ENCODE data around the gene ERC1.

ERC1 gene

DNA sequence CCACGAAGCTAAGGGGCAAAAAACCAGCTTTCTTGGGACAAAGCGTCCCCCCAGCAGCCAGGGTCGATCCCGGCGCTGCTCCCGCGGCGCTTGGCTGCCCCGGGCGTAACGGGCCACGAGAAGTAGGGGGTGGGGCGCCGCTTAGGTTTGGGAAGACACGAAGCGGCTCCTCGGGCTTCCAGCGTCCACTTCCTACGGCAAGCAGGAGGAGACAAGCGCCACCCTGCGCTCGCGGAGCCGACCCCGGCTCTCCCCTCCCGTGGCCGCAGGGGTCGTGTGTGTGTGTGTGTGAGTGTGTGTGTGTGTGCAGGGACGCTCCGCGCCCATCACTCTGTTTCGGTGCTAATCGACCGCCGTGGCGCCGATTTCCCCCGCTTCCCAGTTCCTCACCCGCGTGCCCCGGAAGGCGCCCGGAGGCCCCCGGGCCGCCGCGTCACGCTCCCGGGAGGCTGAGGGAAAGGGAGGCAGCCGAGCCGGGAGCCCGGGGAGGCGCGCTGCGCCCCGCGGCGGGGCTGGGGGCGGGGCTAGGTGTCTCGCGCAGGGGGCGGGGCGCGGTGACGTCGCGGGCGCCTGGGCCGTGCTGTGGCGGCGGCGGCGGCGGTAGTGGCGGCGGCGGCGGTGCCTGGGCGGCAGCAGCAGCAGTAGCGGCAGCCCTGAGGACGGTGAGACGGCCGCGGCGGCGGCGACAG lies at the start of gene ERC1:
Gene ERC1 (plus strand): TSS at position 563 of the 689 bp plus-strand sequence. CDS start 36,681 bp downstream, outside the sequence.
- DNase-seq (ENCODE audit: low read depth in 3 of 3): peak; percentile 73 to 87 (median 76)

DNA sequence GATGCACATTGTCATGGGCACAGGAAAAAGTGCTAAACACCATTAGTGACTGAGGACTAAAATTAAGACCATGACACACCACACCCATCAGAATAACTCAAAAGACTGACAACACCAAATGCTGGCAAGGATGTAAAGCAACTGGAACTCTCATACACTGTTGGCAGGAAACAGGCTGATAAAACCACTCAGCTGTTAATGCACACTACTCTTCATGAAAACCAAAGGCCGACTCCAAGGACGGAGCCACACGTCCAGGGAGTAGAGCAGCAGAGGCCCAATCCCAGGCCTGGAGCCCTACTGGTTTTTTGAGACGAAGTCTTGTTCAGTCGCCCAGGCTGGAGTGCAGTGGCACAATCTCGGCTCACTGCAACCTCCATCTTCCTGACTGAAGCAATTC lies 48.0 kb upstream of the ERC1 start:
- no peak for DNase-seq (ENCODE audit: low read depth in 3 of 3)

DNA sequence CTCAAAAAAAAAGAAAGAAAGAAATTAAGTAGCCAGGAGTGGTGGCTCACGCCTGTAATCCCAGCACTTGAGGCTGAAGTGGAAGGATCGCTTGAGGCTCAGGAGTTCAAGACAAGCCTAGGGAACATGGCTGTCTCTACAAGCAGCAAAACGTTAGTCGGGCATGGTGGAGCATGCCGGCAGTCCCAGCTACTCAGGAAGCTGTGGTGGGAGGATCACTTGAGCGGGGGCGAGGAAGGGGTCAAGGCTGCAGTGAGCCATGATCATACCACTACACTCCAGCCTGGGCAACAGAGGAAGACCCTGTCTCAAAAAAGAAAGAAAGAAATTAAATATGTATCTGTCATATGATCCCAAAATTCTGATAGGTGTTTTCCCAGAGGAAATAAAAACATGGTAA lies 46.8 kb upstream of the ERC1 start:
- DNase-seq (ENCODE audit: low read depth in 3 of 3): no peak

DNA sequence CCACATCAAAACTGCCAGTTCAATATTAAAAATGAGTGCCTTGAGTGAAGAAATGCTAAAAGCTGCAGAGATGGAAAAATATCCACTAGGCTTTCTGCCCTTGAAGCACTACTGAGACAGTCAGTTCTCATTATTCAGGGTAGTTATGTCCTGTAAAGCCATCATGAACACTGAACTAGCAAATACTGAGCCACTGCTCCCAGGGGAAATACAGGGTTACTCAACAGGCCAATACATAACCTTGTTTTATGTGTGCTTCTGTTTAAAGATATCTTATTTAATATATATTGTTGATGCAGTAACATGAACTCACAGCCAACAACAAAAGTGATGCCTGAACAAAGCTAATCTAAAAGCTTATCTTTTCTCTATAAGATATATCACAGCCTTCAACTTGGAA lies 44.8 kb upstream of the ERC1 start:
- DNase-seq (ENCODE audit: low read depth in 3 of 3): no peak

DNA sequence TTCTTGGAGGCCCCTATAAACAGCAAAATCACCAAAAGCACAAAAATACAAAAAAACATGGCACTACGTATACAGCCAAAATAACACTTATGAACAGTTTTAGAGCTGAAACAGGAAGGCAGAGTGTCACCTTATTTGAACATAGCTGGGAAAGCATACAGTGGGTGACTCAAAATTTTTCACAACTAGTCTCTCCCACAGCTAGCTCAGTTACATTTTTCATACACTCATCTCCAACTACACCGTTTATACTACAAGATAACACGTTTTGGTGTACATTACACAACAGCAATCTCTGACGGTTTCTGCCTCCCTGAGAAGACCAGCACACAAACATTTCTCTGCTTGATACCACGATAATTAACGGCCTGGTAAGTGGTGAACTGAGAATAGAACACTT lies 44.4 kb upstream of the ERC1 start:
- no peak for DNase-seq (ENCODE audit: low read depth in 3 of 3)

DNA sequence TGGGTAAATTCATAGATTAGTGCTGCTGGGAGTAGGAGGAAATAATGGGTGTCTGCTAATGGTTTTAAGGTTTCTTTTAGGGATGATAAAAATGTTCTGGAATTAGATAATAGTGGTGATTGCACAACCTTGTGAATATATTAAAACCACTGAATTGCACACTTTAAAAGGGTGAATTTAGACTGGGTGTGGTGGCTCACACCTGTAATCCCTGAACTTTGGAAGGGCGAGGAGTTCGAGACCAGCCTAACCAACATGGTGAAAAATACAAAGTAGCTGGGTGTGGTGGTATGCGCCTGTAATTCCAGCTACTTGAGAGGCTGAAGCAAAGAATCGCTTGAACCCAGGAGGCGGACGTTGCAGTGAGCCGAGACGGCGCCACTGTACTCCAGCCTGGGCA lies 42.8 kb upstream of the ERC1 start:
- DNase-seq (ENCODE audit: low read depth in 3 of 3): no peak

DNA sequence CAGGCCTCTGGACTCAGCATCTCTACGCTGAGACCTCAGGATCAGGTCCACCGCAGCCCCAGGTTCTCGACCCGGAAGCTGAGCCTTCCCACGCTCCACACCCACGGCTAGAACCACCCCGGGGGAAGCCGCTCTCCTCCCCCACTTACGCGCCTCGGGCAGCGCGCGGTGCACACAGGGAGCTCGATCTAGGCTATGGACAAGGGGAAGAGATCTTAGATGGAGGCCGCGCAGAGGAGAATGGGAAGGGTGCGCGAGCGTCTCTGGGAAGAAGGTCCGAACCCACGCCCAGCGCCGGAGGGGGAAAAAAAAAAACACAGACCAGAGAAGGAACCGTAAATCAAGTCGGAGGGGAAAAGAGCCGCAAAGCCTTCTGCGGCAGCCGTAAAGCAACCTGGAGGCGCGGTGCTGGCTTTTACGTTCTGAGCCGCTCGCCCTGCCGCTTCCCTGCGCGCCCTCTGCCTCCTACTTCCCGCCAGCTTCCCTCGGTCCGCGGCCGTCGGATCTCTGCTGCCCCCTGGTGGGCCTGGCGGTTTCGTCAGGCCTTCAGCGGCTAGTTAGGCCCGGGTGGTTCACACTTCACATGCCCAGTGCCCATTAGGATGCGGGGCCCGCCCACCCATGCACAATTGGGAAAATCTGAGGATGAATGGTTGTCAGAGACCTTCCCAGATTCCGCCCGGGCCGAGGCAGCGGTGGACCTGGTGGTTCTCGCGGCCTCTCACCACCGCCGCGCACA lies 41.4 kb upstream of the ERC1 start, which contains the start of gene RAD52:
Gene RAD52 (minus strand): TSS at position 242 of the 739 bp plus-strand sequence. CDS start 16,636 bp downstream, outside the sequence.
- DNase-seq (ENCODE audit: low read depth in 3 of 3): peak; percentile 95 to 98 (median 97)

DNA sequence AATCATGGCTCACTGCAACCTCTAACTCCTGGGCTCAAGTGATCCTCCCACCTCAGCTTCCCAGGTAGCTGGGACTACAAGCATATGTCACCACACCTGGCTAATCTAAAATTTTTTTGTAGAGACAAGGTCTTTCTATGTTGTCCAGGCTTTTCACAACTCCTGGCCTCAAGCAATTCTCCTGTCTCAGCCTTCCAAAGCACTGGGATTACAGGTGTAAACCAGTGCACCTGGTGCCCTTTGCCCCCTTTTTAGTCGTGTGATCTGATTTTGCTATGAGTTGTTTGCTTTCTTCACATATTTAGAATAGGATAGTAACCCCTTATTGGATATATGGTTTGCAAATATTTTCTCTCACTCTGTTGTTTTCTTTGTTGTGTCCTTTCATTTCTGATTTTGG lies 39.8 kb upstream of the ERC1 start:
- DNase-seq (ENCODE audit: low read depth in 3 of 3): no peak

DNA sequence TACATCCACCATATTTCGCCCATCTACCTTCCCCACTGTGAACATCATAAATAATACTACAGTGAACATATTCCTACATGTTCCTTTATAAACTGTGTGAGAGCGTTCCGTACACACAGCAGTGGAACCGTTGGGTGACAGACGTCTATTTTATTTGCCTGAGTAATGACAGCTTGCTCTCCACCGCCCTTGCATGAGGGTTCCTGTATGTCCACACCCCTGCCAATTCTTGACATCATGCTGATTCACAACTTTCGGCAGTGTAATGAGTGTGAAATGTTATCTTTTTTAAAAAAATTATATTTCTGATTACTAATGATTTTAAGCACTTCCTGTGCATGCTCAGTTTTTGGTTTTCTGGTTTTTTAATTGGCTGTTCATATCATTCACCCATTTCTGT lies 37.2 kb upstream of the ERC1 start:
- no peak for DNase-seq (ENCODE audit: low read depth in 3 of 3)

DNA sequence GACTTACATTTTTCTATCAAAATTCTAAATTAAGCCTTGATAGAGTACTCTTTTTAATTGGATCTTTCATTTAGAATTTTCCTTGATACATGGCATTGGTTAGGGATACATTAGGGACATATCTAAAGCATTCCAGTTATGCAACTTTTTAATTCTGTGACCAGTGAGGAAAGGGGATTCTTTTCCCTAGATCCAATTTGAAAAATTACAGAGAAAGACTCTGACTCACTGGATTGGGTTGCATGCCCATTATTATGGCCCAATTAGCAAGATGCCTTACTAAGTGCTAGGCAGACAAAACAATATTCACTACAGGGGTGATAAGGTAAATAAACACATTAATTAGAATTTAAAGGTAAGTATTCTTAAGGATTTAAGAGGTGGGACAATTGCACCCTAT lies 36.3 kb upstream of the ERC1 start:
- no peak for DNase-seq (ENCODE audit: low read depth in 3 of 3)

DNA sequence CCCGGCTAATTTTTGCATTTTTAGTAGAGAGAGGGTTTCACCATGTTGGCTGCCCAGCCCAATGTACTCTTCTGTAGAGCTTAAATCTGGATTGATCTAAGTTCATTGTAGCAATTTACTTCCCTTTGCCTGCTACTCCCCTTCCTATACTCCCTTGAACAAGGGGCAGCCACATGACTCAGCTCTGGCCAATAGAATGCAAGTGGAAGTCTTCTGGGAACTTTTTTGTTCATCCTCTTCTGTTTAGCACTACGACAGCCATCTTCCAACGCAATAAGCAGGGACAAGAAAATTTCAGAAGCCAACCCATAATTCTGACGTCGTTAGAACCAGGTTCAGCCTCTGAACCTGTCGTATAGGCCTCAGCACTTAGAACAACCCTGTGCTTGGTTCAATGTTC lies 35.1 kb upstream of the ERC1 start:
- DNase-seq (ENCODE audit: low read depth in 3 of 3): no peak

DNA sequence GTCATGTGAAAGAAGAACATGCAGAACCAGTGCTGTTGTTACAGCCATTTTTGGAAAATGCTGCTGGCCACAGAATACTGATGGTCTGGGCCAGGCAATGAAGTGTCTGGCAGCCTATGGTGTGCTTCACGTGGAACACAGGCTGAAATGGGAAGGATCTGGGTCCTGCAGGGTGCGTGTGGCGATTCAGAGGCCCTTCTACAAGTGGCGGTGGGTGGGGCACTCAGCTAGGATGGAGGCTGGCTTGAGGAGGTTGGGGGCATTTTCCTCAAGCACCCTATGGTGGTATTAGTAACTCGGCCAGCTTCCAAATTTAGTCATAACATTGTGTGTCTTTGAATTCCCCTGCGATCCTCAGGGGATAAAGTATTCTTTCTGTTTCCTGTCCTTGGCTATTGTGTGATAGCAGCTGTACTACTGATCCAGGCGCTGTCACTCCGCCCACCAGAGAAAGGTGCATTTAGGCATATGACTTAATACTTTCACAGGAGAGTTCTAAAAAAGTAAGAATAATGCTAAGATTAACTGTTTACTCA lies 32.4 kb upstream of the ERC1 start:
- DNase-seq (ENCODE audit: low read depth in 3 of 3): no peak

DNA sequence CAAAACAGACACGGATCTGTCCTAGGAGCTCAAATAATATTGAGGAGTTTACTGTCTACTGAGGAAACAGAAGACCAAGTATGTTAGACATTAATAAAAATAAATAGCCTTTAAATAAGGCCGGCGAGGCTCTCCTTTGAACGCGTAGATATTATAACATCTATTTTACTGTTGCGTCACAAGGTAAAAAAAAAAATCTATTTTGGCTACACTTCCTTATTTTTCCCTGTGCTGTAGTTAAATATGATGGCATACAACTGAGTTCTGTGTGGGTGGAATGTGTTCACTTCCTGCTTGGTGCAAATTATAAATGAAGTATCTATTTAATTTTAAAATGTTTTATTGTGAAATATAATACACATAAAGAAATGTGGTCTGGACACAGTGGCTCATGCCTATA lies 24.3 kb upstream of the ERC1 start:
- DNase-seq (ENCODE audit: low read depth in 3 of 3): no peak

DNA sequence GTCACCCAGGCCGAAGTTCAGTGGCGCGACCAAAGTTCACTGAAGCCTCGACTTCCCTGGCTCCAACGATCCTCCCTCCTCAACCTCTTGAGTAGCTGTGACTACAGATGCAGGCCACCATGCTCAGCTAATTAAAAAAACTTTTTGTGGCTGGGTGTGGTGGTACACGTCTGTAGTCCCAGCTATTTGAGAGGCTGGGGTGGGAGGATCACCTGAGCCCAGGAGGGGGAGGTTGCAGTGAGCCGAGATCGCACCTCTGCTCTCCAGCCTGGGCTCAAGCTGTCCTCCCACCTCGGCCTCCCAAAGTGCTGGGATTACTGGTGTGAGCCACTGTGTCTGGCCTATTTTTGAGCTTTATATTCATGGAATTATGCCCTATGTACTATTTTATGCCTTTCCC lies 23.4 kb upstream of the ERC1 start:
- no peak for DNase-seq (ENCODE audit: low read depth in 3 of 3)

DNA sequence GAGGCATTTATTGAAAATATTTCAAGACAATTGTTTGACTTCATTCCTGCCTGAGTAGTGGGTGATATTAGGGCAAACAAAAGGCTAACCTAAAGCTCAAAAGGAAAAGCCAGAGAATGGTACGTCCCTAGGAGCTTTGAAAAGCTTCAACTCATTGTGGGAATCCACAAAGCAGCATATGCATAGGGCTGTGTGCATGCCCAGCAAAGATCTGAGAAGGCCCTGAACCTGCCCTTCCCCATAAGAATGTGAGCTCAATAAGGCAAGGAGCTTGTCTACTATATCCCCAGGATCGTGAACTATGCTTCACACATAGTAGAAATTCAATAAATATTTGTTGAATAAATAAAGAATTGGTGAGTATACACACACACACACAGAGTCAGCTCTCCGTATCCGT lies 22.5 kb upstream of the ERC1 start:
- DNase-seq (ENCODE audit: low read depth in 3 of 3): no peak

DNA sequence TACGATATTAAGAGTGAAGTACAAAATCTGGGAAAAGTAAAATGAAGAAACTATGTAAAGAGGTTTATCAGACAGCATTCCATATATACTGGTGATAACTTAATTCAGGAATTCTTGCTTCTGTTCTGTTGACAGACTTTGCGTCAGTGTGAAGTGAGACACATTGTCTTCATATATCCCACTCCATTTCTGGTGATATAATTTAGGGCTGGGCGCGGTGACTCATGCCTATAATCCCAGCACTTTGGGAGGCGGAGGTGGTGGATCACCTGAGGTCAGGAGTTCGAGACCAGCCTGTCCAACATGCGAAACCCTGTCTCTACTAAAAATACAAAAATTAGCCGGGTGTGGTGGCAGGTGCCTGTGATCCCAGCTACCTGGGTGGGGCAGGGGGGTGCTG lies 21.2 kb upstream of the ERC1 start:
- no peak for DNase-seq (ENCODE audit: low read depth in 3 of 3)

DNA sequence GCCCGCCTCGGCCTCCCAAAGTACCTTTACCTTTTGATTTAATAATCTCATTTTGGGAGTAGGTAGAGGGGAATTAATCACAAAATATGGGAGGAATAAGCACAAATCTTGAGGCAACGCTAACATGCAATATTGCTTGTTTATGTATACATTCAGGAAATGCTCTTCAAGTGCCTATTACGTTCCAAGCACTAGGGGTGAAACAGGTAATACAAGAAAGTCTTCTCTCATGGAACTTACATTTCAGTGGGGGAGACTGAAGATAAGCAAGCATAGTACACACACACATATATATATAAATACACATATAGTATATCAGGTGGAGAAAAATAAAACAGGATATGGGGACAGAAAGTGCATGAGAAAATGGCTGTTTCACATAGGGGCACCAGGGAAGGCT lies 19.0 kb upstream of the ERC1 start:
- DNase-seq (ENCODE audit: low read depth in 3 of 3): no peak

DNA sequence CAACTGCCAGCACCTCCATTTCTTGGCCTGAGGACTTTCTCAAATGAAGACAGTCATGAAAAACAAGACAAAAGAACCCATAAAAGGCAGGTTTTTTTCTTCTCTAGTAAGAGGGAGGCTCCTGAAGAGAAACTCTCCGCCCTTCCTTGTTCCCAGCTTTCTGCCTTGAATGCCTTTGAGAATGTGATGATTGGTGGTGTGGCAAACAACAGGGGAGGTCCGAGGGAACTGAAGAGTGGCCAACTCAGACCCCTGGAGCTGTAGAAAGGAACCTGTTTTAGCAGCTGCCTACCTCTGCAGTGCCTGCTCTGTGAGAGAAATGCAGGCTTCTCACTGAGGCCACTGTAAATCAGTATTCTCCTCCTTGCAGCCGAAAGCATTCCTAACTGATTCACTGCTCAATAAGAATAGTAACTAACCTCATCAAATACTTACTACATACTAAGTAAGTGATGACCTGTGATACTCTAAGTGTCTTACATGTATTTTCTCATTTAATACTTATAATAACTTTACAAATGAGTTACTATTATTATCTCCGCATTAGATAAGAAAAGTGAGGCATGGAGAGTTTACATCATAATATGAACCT lies 16.7 kb upstream of the ERC1 start:
- DNase-seq (ENCODE audit: low read depth in 3 of 3): no peak

DNA sequence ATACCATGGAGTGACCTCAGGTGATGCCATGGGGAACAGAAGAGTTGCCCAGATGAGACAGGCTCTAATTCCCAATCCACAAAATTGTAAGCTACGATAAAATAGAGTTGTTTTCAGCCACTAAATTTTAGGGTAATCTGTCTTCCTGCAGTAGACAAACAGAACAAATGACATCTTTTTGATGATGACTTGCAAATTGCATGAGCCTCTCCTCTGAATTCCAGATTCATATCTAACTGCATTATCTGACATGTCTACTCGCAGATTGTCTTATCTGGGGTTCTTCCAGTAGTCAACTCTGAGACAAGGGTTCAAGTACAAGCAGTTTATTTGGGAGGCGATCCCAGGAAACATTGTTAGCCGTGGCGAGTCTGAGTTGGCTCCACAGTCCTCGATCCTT lies 14.4 kb upstream of the ERC1 start:
- no peak for DNase-seq (ENCODE audit: low read depth in 3 of 3)

DNA sequence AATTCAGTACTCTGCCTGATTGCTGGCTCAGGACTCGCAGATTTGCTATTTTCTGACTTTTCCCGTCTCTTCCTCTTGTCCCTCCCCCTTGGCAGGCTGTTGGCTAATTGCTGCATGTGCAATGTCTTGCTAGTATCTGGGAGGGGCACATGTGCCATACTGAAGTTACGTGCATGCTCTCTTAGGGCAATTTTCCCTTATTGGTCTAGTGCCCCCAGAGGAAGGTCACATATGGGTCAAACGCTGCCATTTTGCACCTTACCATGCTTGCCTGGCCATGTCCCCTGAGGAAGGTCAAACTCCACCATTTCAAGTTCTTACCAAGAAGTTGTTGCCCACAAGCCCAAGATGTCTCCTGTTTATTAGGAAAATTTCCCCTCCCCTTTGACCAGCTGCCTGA lies 13.9 kb upstream of the ERC1 start:
- no peak for DNase-seq (ENCODE audit: low read depth in 3 of 3)

DNA sequence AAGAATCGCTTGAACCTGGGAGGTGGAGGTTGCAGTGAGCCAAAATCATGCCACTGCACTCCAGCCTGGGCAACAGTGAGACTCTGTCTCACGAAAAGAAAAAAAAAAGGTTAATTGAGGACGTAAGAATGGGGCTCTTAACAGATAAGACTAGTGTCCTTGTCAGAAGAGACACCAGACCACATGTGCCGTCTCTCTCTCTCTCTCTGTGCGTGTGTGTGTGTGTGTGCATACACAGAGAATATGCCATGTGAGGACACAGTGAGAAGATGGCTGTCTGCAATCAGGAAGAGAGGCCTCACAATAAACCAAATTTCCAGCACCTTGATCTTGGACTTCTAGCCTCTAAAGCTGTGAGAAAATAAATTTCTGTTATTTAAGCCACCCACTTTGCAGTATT lies 11.7 kb upstream of the ERC1 start:
- no peak for DNase-seq (ENCODE audit: low read depth in 3 of 3)

DNA sequence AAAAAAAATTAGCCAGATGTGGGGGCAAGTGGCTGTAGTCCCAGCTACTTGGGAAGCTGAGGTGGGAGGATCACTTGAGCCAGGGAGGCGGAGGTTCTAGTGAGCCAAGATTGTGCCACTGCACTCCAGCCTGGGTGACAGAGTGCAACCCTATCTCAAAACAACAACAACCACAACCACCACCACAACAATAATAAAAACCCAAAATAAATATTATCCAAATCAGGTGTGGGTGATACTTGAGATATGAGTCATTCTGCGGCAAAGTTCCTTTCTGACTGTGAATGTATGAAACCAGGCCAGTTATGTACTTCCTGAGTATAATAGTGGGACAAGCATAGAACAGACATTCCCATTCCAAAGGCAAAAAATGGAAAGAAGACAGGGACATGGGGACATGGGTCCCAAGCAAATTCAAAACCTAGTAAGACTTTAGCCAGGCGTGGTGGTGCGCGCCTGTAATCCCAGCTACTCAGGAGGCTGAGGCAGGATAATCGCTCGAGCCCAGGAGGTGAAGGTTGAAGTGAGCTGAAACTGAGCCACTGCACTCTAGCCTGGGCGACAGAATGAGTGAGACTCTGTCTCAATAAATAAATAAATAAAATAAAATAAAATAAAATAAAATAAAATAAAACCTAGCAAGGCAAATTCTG lies 9.7 kb upstream of the ERC1 start:
- DNase-seq (ENCODE audit: low read depth in 3 of 3): no peak
